ENCODE measurements around the gene MARCHF10.

MARCHF10 gene

DNA sequence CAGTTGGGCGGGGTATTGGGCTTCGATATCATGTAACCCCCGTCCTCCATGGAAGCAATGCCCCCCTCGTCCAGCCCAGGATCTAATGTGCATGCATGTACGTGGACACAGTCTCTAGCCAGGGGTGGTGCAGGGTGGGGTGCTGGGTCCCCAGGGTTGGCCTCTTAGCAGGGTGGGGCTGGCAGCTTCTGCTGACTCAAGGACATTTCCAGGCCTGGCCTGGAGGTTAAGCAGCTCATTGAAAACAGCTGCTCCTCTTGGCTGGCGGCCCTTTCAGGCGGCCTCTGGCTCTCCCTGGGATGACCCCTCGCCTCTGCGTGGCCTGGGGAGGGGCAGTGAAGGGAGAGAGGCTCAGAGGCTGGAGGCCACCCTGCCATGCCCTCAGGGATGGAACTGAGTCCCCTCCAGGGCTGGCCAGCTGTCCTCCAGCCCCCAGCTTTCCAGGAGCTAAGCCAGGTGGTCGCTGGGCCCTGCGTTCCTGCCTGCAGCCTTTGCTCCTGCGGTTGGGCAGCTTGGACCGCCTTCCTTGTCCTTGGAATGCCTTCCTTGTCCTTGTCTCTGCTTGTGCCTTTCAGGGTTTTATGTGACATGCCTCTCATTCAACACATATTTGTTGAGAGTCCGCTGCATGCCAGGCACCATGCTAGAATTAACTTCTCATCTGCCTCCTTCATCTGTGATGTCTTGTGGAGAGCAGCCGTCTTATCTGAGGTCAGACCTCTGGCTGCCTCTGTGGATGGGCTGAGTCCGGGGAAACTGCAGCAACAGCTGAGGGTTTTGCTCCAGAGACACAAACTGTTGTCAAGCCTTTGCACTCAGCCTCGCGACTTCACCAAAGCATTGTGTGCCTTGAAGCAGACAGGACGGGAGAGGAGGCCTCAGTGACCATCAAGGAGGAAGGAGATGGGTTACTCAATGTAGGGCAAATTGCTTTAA, 154.0 kb downstream of the MARCHF10 start:
- no peak for DNase-seq

DNA sequence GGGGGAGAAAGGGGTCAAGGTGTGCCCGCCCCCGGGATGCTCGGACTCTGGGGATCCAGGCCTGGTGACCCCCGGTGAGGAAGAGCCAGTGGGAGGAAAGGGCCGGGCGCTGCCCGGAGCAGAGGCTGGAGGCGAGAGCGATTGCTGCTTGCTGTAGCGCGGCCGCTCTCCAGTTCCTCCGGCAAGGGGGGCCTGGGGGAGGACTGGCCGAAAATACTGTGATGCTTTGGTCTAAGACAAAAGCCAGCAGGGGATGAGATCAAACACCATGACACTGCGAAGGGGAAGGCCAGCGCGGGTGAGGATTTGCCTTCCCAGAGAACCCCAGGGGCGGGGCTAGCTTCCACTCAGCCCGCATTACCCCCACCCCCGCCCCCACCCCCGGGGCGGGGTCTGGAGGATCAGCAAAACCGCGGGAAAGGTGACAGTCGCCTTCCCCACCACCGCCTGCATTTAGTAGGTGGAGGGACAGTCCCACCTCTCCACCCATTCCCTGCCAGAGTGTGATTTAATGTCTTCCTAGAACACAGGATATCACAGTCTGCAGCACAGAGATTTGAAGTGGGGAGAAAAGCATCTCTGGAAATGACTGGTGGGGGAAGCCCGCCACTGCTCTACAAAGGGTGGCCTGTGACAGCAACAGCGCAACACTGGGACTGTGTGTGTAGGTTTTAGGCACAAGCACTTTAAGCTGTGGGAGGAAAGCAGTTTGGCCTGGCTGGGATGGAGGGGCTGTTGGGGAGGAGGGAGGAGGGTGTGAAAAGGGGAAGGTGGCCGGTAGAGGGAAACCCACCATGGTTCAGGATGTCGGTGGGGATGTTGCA, 154.9 kb downstream of the MARCHF10 start:
- DNase-seq, result peak; percentile 72

DNA sequence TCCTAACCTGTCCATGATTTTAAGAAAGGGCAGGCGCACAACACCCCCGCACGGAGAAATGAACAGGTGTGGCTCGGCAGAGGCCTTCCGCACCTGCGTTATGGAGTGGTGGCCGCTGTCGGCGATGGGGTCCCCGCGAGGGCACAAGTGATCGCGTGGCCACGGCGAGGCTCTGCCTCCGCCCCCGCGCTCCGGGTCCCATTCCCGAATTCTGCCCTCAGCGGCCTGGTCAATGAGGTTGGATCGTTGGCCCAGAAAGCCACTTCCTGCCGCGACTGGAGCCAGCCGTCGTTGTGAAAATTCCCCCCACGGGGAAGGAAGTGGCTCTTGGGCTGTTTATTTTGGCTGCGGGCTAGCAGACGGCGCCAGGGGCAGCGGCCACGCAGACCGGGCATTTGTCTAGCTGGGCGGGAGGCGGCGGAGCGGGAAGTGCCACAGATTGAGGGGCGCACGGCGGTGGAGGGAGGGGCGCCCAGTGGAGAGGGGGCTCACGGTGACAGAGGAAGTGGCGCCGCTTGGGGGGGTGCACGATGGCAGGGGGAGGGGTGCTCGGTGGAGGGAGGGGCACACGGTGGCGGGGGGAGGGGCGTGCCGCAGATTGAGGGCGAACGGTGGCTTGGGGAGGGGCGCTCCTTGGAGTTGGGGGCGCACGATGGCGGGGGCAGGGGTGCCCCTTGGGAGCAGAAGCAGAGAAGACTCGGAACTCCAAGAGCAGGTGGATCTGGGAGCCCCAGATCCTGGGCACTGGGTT, 155.7 kb downstream of the MARCHF10 start:
- peak; percentile 50 for DNase-seq
